K562 treated with DMSO at 1 percent for 24 hours (cell line): ENCODE data around the gene GALNT9. TPM values are rescaled to one million over a fixed set of nuclear protein-coding genes. Genes with fewer than 3 reads are reported as not detected.

Experiments used
- total RNA-seq: library from RNA; unstranded; fragments of 300-600 nt; gene quantifications from 2 replicates; pipeline ENCODE4 v1.2.3, GENCODE V29; 2022; ENCODE audit warnings: low read depth; ENCODE audit not compliant: insufficient read depth

Gene GALNT9
- total RNA-seq = not detected in 2 replicates

GRCh38 chr12:132329036-132329719 lies at the start of gene GALNT9:
Gene GALNT9, minus strand, starts transcription at chr12:132329589. Its CDS starts 386 bp downstream, at chr12:132329203.

Other genes starting within 250 kb of the GALNT9 start
- gene DDX51, start 185.3 kb downstream of the GALNT9 start, total RNA-seq = 7.8 and 8.8 TPM in 2 replicates
- gene NOC4L, start 185.1 kb downstream of the GALNT9 start, total RNA-seq = 54.2 and 57.3 TPM in 2 replicates
- gene FBRSL1, start 160.6 kb upstream of the GALNT9 start, total RNA-seq = 52.9 and 102 TPM in 2 replicates